ENCODE data around the gene OR6V1.
"Not testable (repeated sequence)": the region's sequence is repeated elsewhere in the genome, so short reads cannot be mapped to it uniquely, and the experiment has no call there.

OR6V1 gene

DNA sequence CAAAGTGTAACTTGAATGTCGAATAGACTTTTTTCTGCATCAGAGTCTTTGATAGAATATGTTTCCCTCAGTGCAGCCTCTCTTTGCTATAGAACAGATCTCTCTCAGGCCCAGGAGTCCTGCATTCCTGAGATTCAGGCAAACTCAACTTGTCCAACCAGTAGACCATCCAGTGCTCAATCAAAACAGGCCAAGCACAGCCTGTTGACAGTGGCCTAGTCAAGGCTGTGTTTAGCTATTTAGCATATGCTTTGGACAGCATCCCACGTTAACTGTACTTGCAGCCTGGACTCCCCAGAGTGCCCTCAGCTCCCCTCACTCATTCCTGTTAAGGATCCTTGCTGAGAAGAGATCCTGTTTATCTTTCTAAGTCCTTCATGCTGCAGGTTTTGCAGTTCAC is 16.3 kb downstream of the OR6V1 start:
- Histone ChIP-seq H3K4me3 (no peak overlapping the region), H3K9me3 (no peaks in the 10 kb centered on the region), H3K27me3 (no peaks in the 10 kb centered on the region), H3K36me3 (no peaks in the 10 kb centered on the region), H3K27ac (no peak overlapping the region), H3K4me1 (no peaks in the 10 kb centered on the region)
- no peak for DNase-seq
- TF ChIP-seq, protein P1, sequence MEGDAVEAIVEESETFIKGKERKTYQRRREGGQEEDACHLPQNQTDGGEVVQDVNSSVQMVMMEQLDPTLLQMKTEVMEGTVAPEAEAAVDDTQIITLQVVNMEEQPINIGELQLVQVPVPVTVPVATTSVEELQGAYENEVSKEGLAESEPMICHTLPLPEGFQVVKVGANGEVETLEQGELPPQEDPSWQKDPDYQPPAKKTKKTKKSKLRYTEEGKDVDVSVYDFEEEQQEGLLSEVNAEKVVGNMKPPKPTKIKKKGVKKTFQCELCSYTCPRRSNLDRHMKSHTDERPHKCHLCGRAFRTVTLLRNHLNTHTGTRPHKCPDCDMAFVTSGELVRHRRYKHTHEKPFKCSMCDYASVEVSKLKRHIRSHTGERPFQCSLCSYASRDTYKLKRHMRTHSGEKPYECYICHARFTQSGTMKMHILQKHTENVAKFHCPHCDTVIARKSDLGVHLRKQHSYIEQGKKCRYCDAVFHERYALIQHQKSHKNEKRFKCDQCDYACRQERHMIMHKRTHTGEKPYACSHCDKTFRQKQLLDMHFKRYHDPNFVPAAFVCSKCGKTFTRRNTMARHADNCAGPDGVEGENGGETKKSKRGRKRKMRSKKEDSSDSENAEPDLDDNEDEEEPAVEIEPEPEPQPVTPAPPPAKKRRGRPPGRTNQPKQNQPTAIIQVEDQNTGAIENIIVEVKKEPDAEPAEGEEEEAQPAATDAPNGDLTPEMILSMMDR (IDR thresholded peaks at IDR 0.05) = no peak
- intact Hi-C loops (cut with DNase I; ENCODE audit: low total_unique reads) = no loop called here

DNA sequence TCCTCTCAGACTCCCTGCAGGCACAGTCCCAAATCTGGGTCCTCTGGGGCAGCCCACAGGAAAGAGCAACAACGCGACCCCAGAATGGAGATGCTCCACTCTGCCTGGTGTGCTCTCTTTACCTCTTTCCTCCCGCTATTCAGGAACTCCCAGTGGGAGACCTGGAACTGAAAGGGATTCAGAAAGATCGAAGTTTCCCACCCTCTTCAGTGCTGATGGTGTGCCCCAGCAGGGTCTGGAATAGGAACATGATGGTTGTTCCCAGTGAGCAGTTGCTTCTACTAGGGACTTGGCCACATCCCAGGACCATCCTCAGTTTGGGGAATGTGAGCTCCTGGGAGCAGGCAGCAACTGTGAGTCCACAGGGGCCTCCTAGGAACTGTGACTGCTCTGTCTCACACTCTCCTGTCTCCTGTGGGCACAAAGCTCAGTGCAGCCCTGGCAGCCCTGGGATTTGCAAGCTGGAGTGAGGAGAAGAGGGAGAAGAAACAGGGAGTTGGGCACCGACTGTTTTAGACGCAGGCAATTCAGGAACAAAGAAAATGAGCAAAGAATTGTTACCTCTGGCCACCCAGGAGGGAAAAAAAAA is 17.9 kb downstream of the OR6V1 start:
- TF ChIP-seq, protein P1 (IDR thresholded peaks at IDR 0.05) = no peak
- intact Hi-C loops (cut with DNase I; ENCODE audit: low total_unique reads) = no loop called here
- Histone ChIP-seq H3K27me3 (no peaks in the 10 kb centered on the region), H3K36me3 (no peaks in the 10 kb centered on the region), H3K4me3 (no peak overlapping the region), H3K27ac (no peak overlapping the region), H3K9me3 (no peaks in the 10 kb centered on the region), H3K4me1 (no peaks in the 10 kb centered on the region)
- no peak for DNase-seq

DNA sequence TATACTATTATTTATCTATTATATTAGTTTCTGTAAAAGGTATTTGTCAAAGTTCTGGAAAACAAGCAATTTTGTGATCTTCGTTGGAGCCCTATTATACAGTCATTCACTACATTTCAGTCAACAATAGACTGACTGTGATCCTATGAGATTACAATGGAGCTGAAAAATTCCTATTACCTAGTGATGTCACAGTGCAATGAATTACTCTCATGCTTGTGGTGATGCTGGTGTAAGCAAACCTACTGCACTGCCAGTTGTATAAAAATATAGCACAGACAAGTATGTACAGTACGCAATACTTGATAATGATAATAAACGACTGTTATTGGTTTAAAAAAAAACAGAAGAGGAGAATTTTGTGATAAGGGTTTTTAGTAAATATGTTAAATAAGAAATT is 21.4 kb downstream of the OR6V1 start:
- no peak overlapping the region for H3K4me3 ChIP-seq
- H3K27me3 ChIP-seq = no peaks in the 10 kb centered on the region
- peaks cover 0 to 3% (median 0%) of the 10 kb centered on the region in 3 donors for H3K9me3 ChIP-seq
- intact Hi-C loops (cut with DNase I; ENCODE audit: low total_unique reads) = no loop called here
- H3K27ac ChIP-seq = no peak overlapping the region
- no peaks in the 10 kb centered on the region for H3K36me3 ChIP-seq
- no peaks in the 10 kb centered on the region for H3K4me1 ChIP-seq
- TF ChIP-seq, protein P1 (IDR thresholded peaks at IDR 0.05) = no peak
- no peak for DNase-seq

DNA sequence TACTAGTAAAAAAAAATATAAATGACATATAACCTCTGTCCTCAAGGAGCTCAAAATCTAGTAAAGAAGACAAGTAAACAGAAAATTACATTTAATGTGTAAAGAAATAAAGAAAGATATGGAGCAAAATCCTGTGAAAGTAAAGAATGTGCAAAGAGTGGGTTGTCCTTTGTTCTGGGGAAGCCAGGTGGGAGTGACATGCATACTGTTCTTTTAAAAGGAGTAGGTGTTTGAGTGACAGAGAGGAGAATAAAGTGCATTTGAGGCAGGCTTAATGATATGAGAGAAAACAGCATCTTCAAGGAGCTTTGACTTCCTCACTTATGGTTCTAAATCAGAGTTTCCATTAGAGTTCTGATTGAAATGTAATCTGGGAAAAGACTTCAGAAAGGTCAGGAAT is 22.0 kb downstream of the OR6V1 start:
- Histone ChIP-seq H3K27me3 (no peaks in the 10 kb centered on the region), H3K36me3 (no peaks in the 10 kb centered on the region), H3K4me1 (no peaks in the 10 kb centered on the region), H3K27ac (no peak overlapping the region), H3K9me3 (peaks cover 0 to 3% (median 0%) of the 10 kb centered on the region in 3 donors), H3K4me3 (no peak overlapping the region)
- intact Hi-C loops (cut with DNase I; ENCODE audit: low total_unique reads) = no loop called here
- TF ChIP-seq, protein P1 (IDR thresholded peaks at IDR 0.05) = no peak
- no peak for DNase-seq

DNA sequence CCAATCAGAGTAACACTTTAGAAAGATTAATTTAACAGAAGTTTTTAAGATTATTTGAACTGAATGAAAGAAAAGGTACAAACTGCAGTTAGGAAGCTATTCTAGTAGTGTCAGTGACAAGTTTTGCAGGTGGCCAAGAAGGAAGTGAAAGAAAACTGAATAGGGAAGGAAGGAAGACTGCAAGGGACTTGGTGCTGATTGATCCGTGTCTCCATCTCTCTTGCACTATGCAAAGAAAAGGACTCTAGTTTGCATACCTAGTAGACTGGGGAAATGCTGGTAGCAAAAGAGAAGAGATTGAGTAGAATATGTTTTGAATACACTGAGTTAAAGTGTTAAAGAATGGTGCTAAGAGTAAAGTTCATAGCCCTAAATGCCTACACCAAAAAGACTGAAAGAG is 33.0 kb downstream of the OR6V1 start:
- TF ChIP-seq, protein P1 (IDR thresholded peaks at IDR 0.05) = no peak
- no peak for DNase-seq
- Histone ChIP-seq H3K4me1 (no peaks in the 10 kb centered on the region), H3K36me3 (no peaks in the 10 kb centered on the region), H3K9me3 (peaks cover 0 to 16% (median 5%) of the 10 kb centered on the region in 3 donors), H3K4me3 (no peak overlapping the region), H3K27ac (no peak overlapping the region), H3K27me3 (no peaks in the 10 kb centered on the region)
- intact Hi-C loops (cut with DNase I; ENCODE audit: low total_unique reads) = no loop called here

DNA sequence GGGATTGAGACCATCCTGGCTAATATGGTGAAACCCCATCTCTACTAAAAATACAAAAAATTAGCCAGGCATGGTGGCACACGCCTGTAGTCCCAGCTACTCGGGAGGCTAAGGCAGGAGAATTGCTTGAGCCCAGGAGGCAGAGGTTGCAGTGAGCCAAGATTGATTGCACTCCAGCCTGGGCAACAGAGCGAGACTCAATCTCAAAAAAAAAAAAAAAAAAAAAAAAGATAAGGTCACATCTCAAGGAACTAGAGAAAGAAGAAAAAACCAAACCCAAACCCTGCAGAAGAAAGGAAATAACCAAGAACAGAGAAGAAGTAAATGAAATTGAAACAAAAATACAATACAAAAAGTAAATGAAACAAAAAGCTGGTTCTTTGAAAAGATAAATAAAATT is 33.5 kb downstream of the OR6V1 start:
- peaks cover 0 to 11% (median 5%) of the 10 kb centered on the region in 3 donors for H3K9me3 ChIP-seq
- intact Hi-C loops (cut with DNase I; ENCODE audit: low total_unique reads); H3K36me3 ChIP-seq; H3K4me1 ChIP-seq; H3K27me3 ChIP-seq; H3K4me3 ChIP-seq; DNase-seq; H3K27ac ChIP-seq: not testable (repeated sequence)

DNA sequence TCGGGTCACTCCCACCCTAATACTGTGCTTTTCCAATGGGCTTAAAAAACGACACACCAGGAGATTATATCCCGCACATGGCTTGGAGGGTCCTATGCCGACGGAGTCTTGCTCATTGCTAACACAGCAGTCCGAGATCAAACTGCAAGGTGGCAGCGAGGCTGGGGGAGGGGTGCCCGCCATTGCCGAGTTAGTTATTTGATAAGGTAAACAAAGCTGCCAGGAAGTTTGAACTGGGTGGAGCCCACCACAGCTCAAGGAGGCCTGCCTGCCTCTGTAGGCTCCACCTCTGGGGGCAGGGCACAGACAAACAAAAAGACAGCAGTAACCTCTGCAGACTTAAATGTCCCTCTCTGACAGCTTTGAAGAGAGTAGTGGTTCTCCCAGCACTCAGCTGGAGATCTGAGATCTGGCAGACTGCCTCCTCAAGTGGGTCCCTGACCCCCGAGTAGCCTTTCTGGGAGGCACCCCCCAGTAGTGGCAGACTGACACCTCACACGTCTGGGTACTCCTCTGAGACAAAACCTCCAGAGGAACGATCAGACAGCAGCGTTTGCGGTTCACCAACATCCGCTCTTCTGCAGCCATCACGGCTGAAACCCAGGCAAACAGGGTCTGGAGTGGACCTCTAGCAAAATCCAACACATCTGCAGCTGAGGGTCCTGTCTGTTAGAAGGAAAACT is 36.5 kb downstream of the OR6V1 start:
- DNase-seq; H3K27me3 ChIP-seq; intact Hi-C loops (cut with DNase I; ENCODE audit: low total_unique reads); H3K9me3 ChIP-seq; H3K4me3 ChIP-seq; H3K36me3 ChIP-seq; H3K4me1 ChIP-seq; H3K27ac ChIP-seq: not testable (repeated sequence)

Measured in tibial artery (tissue), 4 donors.